Measurements from ENCODE around the gene SPPL2A.
"Not testable (repeated sequence)": the region's sequence is repeated elsewhere in the genome, so short reads cannot be mapped to it uniquely, and the experiment has no call there.

Gene SPPL2A

GRCh38 chr15:50767332-50767861 is 1.9 kb upstream of the SPPL2A start:
- DNase-seq (ENCODE audit: low read depth): no peak

DNA sequence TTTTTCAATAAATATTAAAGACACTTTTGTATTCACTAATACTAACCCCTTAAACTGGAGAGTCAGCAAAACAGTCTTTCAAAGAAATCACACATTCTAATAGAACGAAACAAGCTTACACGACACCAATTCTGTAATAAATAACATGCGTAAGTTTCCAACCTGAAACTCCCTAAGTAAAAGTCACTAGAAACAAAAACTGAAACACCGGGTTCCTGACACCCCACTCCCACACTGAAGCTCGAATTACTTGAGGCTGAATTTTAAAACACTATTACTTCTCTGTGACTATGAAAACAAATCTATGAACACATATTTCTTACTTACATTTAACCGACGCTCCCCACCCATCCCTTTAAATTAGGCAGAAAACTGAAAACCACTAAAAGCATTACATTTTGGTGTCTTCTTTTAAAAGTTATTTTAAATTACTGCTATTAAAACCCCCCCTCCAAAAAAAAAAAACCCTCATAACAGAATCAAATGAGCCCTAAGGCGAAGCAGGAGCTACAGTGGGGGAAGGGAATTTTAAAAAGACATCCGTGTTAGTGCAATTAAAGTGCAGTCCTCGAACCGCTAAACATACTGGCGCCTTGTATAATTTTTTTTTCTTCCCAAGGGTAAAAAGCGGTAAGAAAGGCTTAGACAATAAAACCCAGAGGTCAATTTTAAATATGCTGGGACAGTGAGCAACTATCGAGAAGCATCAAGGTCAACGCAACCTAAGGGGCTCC is 878 bp downstream of the SPPL2A start:
- no peak for DNase-seq (ENCODE audit: low read depth)

DNA sequence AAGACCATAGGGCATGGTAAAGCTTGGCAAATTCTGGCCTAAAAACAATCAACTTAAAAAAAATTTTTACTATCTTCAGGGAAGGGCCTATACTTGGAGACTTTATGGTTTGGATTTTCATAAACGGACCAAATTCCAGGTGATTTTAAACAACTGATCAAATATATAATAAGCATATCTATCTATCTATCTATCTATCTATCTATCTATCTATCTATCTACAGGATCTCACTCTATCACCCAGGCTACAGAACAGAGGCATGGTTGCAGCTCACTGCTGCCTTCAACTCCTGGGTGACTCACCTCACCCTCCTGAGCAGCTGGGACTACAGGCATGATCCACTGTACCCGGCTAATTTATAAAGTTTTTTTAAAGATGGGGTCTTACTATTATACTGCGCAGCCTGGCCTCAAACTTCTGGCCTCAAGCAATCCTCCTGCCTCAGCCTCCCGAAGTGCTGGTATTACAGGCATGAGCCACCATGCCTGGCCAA is 6.7 kb downstream of the SPPL2A start:
- DNase-seq (ENCODE audit: low read depth): no peak

- DNase-seq (ENCODE audit: low read depth): no peak
Measured at GRCh38 chr15:50753463-50753862, 12.0 kb downstream of the SPPL2A start.

GRCh38 chr15:50751394-50751793 is 14.1 kb downstream of the SPPL2A start:
- DNase-seq (ENCODE audit: low read depth): no peak

DNA sequence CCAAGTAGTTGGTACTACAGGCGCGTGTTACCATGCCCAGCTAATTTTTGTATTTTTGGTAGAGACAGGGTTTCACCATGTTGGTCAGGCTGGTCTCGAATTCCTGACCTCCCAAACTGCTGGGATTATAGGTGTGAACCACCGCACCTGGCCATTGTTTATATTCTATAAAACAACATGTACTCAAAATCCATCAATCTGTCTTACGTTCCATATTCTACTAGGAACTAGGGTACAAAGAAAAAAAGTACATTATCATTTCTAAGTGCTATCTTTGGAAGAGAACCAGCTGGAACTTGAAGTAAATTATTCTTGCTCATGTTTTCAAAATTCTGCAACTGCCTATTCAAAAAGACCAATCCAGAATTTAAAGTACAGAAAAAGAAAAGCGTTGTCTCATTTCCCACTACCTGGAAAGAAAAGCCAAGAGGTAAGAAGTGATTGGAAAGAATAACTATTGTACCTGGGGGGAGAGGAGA is 15.2 kb downstream of the SPPL2A start:
- no peak for DNase-seq (ENCODE audit: low read depth)

DNA sequence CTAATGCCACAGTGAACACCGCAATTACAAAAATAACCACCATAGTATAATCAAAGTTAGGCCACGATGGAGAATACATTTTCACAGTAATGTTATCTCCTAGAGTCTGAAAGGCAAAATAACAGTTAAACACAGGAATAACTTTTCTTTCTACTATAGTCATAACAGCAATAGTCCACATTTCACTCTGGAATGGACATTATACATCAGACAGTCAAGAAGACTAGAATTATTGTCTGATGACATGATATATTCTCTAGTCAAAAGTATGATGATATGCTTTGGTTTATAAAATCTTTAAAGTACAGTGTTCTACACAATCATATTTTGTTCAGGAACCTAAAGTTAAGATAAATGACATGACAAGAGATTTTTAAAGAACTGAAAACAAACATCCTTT is 18.0 kb downstream of the SPPL2A start:
- no peak for DNase-seq (ENCODE audit: low read depth)

DNA sequence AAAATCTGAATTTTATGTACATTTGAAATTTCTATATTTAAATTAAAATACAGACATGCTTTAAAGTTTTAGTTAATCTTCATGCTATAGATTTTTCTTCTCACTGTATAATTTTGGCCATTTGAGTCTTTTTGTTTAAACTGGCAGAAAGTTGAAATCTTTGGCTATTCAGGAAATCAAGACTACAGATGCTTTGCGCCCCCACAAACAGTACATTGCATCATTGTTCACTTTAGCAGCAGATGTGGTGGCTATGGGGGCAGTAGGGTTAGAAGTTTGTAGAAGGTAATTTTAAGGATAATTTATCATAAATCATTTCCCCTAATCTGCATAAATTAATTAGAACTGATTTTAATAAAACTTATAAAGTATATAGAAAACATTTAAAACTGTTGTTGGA is 20.9 kb downstream of the SPPL2A start:
- no peak for DNase-seq (ENCODE audit: low read depth)

- DNase-seq (ENCODE audit: low read depth): no peak
Measured at GRCh38 chr15:50740955-50741354, 24.6 kb downstream of the SPPL2A start.

DNA sequence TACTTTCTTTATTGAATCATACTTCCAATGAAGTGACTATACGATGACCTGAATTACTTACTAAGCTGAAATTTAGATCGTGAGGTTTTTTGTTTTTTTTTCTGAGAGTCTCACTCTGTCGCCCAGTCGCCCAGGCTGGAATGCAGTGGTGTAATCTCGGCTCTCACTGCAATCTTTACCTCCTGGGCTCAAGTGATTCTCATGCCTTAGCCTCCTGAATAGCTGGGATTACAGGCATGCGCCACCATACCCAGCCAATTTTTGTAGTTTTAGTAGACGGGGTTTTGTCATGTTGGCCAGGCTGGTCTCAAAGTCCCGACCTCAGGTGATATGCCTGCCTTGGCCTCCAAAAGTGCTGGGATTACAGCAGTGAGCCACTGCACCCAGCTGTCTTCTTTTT is 28.7 kb downstream of the SPPL2A start:
- DNase-seq (ENCODE audit: low read depth): no peak

- no peak for DNase-seq (ENCODE audit: low read depth)
Measured at GRCh38 chr15:50735156-50735555, 30.4 kb downstream of the SPPL2A start.

DNA sequence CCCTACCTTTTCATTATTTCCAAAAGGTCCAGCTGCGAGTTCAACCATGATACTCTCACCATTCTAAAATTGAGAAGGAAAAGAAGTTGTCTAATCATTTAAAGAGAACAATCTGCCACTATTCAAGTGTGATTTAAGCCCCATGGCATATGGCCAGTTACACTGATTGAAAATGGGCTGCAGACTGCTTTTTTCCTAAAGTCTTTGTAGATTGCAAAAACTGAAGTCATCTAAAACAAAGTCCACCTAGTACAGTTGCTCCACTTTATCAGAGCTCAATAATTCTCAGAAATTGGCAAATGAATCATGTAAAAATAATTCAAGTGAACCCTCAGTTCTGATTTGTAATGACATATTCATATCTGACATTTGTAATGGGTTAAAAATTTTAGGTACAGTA is 39.2 kb downstream of the SPPL2A start:
- DNase-seq (ENCODE audit: low read depth): no peak

GRCh38 chr15:50718700-50719125 is 46.8 kb downstream of the SPPL2A start:
- DNase-seq (ENCODE audit: low read depth): no peak

DNA sequence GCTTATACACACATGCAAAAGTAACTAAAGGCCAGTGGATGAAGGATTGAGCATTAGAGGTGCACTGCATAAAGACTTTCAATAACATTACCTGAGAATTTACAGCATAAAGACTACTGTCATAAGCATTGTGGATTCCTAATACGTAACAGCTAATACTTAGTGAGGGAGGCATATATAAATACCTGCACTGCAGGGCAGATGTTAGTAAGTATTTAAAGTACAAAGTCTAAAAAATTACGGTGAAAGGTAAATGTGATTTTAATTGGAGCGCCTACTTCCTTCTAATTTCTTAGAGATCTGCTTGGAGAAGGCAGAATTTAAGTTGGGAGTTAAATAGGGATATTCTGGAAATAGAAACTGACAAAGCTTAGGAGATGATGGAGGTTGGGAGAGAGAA is 53.5 kb downstream of the SPPL2A start:
- no peak for DNase-seq (ENCODE audit: low read depth)

GRCh38 chr15:50710585-50710984 is 54.9 kb downstream of the SPPL2A start:
- DNase-seq (ENCODE audit: low read depth): no peak

DNA sequence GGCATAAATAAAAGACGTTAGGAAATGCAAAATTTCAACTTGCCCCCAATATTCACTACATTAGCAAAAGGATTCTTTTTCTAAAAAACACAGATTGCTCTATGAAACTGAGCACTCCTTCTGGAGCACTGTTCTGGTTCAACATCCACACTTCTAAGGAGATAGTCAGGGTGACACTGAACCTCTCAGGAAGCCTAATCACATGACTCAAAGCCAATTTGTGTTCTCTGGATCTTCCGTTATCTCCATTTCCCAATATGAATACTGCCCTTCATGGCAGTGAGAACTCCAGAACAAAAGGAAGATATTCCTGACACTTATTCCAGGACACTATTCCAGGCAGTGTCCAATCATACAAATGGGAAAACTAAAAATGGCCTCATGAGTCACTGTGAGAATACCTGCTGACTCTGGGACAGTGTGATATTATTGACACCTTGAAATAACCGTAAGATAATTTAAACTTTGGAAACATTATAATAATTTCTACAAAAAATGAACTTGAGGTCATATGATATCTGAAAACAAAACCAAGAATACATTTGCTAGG is 57.6 kb downstream of the SPPL2A start:
- DNase-seq (ENCODE audit: low read depth): no peak

GRCh38 chr15:50702762-50703334 is 62.7 kb downstream of the SPPL2A start:
- no peak for DNase-seq (ENCODE audit: low read depth)

DNA sequence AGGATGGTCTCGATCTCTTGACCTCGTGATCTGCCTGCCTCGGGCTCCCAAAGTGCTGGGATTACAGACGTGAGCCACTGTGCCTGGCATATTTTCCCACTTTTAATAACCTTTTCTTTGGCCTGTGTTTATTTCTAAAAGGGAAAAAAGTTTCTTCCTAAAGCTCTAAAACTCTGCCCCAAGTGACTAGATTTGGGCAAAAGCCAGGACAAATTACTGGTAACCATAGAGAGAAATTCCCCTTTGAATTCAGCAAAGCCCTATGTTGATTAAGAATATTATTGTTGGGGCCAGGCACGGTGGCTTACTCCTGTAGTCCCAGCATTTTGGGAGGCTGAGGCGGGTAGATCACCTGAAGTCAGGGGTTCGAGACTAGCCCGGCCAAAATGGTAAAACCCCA is 67.4 kb downstream of the SPPL2A start:
- no peak for DNase-seq (ENCODE audit: low read depth)

- no peak for DNase-seq (ENCODE audit: low read depth)
Measured at GRCh38 chr15:50697109-50697797, 68.3 kb downstream of the SPPL2A start.

GRCh38 chr15:50694634-50695165 is 70.8 kb downstream of the SPPL2A start:
- DNase-seq (ENCODE audit: low read depth): not testable (repeated sequence)

DNA sequence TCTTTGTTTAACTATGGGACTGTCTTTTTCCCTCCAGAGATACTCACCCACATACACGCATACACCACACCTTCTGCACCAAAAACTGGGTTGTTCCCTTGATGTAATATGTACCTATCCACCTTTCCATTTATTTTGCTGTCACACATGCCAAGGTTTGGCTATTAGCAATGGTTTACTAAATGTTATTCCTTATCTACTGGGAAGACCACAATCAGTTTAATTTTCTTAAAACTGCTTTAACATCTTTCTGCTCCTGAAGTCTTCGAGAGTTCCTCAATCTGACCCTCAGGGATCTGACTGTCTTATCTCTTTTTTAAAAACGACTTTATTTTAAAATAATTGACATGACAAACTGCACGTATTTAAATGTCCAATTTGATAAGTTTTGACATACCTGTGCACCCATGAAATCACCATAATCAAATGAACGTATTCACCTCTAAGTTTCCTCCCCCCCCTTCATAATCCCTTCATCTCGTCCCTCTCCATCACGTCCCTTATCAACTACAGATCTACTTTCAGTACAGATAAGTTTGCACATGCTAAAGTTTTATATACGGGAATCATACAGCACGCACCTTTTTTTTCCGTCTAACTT is 78.1 kb downstream of the SPPL2A start:
- DNase-seq (ENCODE audit: low read depth): no peak

Measured in activated T-cell treated with anti-CD3 and anti-CD28 coated beads for 48 hours (primary cell).